Lung (tissue), 12 donors: ENCODE measurements around the gene ACSF3. TPM values are rescaled to one million over a fixed set of nuclear protein-coding genes. Genes with fewer than 3 reads are reported as not detected.
"Not testable (repeated sequence)": the region's sequence is repeated elsewhere in the genome, so short reads cannot be mapped to it uniquely, and the experiment has no call there.

Source experiments
- ATAC-seq: fragments of 200-7000 bp; cut with Tn5 transposase; one replicate; pipeline ENCODE4 v1.9.1; 2020; ENCODE audit warnings: moderate number of reproducible peaks; ENCODE audit not compliant: insufficient read depth, low FRiP score
- DNase-seq, 3 donors: peaks; one replicate each; pipeline ENCODE4 v3.0.0-alpha.2; 2013 to 2017
- H3K27ac ChIP-seq, 2 donors: one replicate each; pipeline ENCODE4 v1.5.1; 2013; ENCODE audit warnings: mild to moderate bottlenecking in 2 of 2, moderate library complexity in 2 of 2, control low read depth in 1 of 2, inconsistent platforms in 1 of 2, low read depth in 1 of 2, low read length in 1 of 2
- H3K27me3 ChIP-seq, 3 donors: one replicate each; pipeline ENCODE4 v1.5.1; 2013; ENCODE audit warnings: low read length in 2 of 3; ENCODE audit not compliant: control insufficient read depth in 3 of 3, insufficient read depth in 3 of 3
- H3K36me3 ChIP-seq, 4 donors: one replicate each; pipeline ENCODE4 v1.5.1; 2013; ENCODE audit warnings: low read length in 4 of 4, mild to moderate bottlenecking in 1 of 4, moderate library complexity in 1 of 4; ENCODE audit not compliant: control insufficient read depth in 4 of 4, insufficient read depth in 4 of 4
- H3K4me1 ChIP-seq, 5 donors: one replicate each; pipeline ENCODE4 v1.5.1; 2013; ENCODE audit warnings: low read length in 5 of 5, mild to moderate bottlenecking in 2 of 5, moderate library complexity in 1 of 5; ENCODE audit not compliant: control insufficient read depth in 5 of 5, insufficient read depth in 5 of 5
- H3K4me3 ChIP-seq: one replicate; pipeline ENCODE4 v1.5.1; 2013; ENCODE audit warnings: mild to moderate bottlenecking, control low read depth, moderate library complexity
- H3K9ac ChIP-seq, 2 donors: one replicate each; pipeline ENCODE4 v1.5.1; 2013; ENCODE audit warnings: low read length in 2 of 2, control low read depth in 1 of 2; ENCODE audit not compliant: insufficient read depth in 1 of 2
- H3K9me3 ChIP-seq, 4 donors: one replicate each; pipeline ENCODE4 v1.5.1; 2013; ENCODE audit warnings: low read length in 3 of 4, mild to moderate bottlenecking in 1 of 4, moderate library complexity in 1 of 4; ENCODE audit not compliant: control insufficient read depth in 4 of 4, insufficient read depth in 3 of 4
- CTCF ChIP-seq: IDR thresholded peaks from 2 replicates; pipeline ENCODE4 v1.5.1; 2012; ENCODE audit warnings: mild to moderate bottlenecking; ENCODE audit errors: control extremely low read depth, extremely low read depth
- WGBS, 2 donors: extraction: QIAGEN DNeasy Blood & Tissue Kit; methylation state at CpG; one replicate each; pipeline ENCODE4 v1.1.7; 2013; 5-methylcytosine and 5-hydroxymethylcytosine counted together
- polyA plus RNA-seq, 2 donors: library from polyadenylated mRNA; stranded (reverse); fragments of 200-250 nt; gene quantifications; one replicate each; pipeline ENCODE4 v1.2.1, GENCODE V29; 2013
- total RNA-seq, 2 donors: library from RNA; depleted of rRNA in 1 of 2; stranded (reverse); fragments of >200 nt in 1 of 2; gene quantifications; one replicate each; pipeline ENCODE4 v1.2.1, GENCODE V29; 2014 to 2021
- donor health status: control.
- donor health status: control.
- donor health status: Bipolar disorder and iron deficiency.
- donor health status: healthy.
- donor health status: DM: yes; HTN: yes; CAD: no.

Gene ACSF3
- total and polyA plus RNA-seq, 4 donors: 17.4 to 33.6 (median 31.2) TPM

DNA sequence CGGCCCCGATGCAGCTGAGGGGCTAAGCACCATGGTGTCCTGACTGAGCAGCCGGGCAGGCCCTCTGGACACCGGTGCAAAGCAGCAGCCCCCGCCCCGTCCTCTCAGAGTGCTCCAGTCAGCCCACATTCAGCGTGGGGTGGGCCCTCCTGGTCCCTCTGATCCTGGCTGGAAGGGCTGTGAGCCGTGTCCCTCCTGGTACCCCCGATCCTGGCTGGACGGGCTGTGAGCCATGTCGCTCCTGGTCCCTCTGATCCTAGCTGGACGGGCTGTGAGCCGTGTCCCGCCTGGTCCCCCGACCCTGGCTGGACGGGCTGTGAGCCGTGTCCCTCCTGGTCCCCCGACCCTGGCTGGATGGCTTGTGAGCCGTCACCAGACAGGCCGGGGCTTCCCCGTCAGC lies 26.9 kb upstream of the ACSF3 start:
- no peak for ATAC-seq
- DNase-seq: no peak
- no peak overlapping the region for H3K27ac ChIP-seq
- H3K4me1 ChIP-seq: peaks cover 0 to 2% (median 0%) of the 10 kb centered on the region in 5 donors
- WGBS, 2 donors: 66 to 78% methylated on average over 21 of the region's 21 CpGs
- no peak for TF ChIP-seq CTCF
- peaks cover 0 to 4% (median 0%) of the 10 kb centered on the region in 3 donors for H3K27me3 ChIP-seq
- H3K9ac ChIP-seq: no peak overlapping the region
- H3K9me3 ChIP-seq: no peaks in the 10 kb centered on the region
- H3K4me3 ChIP-seq: no peak overlapping the region
- no peaks in the 10 kb centered on the region for H3K36me3 ChIP-seq

GRCh38 chr16:89067677-89068443 lies 25.8 kb upstream of the ACSF3 start:
- no peak for DNase-seq
- 48 to 56% methylated on average over 16 of the region's 16 CpGs for WGBS, 2 donors
- H3K27me3 ChIP-seq: peaks cover 0 to 4% (median 0%) of the 10 kb centered on the region in 3 donors
- no peak for ATAC-seq
- TF ChIP-seq CTCF: no peak
- H3K27ac ChIP-seq: no peak overlapping the region
- H3K9ac ChIP-seq: no peak overlapping the region
- H3K36me3 ChIP-seq: no peaks in the 10 kb centered on the region
- H3K4me1 ChIP-seq: peaks cover 0 to 11% (median 0%) of the 10 kb centered on the region in 5 donors
- no peak overlapping the region for H3K4me3 ChIP-seq
- H3K9me3 ChIP-seq: no peaks in the 10 kb centered on the region

DNA sequence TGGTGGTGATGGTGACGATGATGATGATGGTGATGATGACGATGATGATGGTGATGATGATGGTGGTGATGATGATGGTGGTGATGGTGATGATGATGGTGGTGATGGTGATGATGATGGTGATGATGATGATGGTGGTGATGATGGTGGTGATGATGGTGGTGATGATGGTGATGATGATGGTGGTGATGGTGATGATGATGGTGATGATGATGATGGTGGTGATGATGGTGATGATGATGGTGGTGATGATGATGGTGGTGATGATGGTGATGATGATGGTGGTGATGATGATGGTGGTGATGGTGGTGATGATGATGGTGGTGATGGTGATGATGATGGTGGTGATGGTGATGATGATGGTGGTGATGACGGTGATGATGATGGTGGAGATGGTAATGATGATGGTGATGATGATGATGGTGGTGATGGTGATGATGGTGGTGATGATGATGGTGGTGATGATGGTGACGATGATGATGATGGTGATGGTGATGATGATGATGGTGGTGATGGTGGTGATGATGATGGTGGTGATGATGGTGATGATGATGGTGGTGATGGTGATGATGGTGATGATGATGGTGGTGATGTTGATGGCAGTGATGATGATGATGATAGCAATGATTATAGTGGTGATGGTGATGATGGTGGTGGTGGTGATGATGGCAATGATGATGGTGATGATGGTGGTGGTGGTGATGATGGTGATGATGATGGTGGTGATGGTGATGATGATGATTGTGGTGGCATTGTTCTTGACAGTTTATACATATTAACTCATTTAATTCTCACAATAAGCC lies 24.6 kb upstream of the ACSF3 start:
- H3K4me1 ChIP-seq: peaks cover 0 to 11% (median 0%) of the 10 kb centered on the region in 5 donors
- 97 to 98% methylated on average over 4 of the region's 4 CpGs for WGBS, 2 donors
- H3K36me3 ChIP-seq, H3K9ac ChIP-seq, DNase-seq, ATAC-seq, H3K4me3 ChIP-seq, H3K27ac ChIP-seq, H3K9me3 ChIP-seq, H3K27me3 ChIP-seq: not testable (repeated sequence)

- Histone ChIP-seq H3K36me3 (no peaks in the 10 kb centered on the region), H3K27me3 (peaks cover 0 to 4% (median 0%) of the 10 kb centered on the region in 3 donors)
These were observed 23.7 kb upstream of the ACSF3 start for GRCh38 chr16:89069920-89070319.

More at GRCh38 chr16:89069920-89070319, 23.7 kb upstream of the ACSF3 start:
- Histone ChIP-seq H3K9ac (no peak overlapping the region), H3K4me3 (no peak overlapping the region), H3K9me3 (no peaks in the 10 kb centered on the region), H3K4me1 (peaks cover 0 to 11% (median 0%) of the 10 kb centered on the region in 5 donors), H3K27ac (no peak overlapping the region)
- TF ChIP-seq CTCF: no peak
- 91 to 92% methylated on average over 9 of the region's 9 CpGs for WGBS, 2 donors
- DNase-seq (no peak), ATAC-seq (no peak)
